WERI-Rb-1 (cell line): ENCODE measurements around the gene MAGI1.

Experiments
- DNase-seq: peaks from one replicate; pipeline ENCODE4 v3.0.0-alpha.2; 2020
- H3K27ac ChIP-seq: fragments of 250-450 bp; sonication (Bioruptor Pico); 2 replicates; pipeline ENCODE4 v1.5.1; 2020; ENCODE audit warnings: mild to moderate bottlenecking, moderate library complexity
- H3K27me3 ChIP-seq: fragments of 250-450 bp; sonication (Bioruptor Pico); 2 replicates; pipeline ENCODE4 v1.5.1; 2021; ENCODE audit warnings: mild to moderate bottlenecking, low read depth, moderate library complexity; ENCODE audit not compliant: insufficient read depth, severe bottlenecking
- H3K36me3 ChIP-seq: fragments of 250-450 bp; sonication (Bioruptor Pico); 2 replicates; pipeline ENCODE4 v1.5.1; 2020; ENCODE audit warnings: mild to moderate bottlenecking, moderate library complexity
- H3K4me3 ChIP-seq: 2 replicates; pipeline ENCODE4 v1.5.1; 2011; ENCODE audit warnings: low read depth, mild to moderate bottlenecking, control low read depth, low read length
- H3K9me3 ChIP-seq: fragments of 250-450 bp; sonication (Bioruptor Pico); 2 replicates; pipeline ENCODE4 v1.5.1; 2021; ENCODE audit warnings: mild to moderate bottlenecking, moderate library complexity; ENCODE audit not compliant: severe bottlenecking
- CTCF ChIP-seq: IDR thresholded peaks from 2 replicates; pipeline ENCODE4 v1.5.1; 2011; ENCODE audit warnings: low read depth, mild to moderate bottlenecking, control low read depth, inconsistent platforms, low read length

MAGI1 gene

GRCh38 chr3:65828706-65829105 lies 210.0 kb downstream of the MAGI1 start:
- no peaks in the 10 kb centered on the region for H3K36me3 ChIP-seq
- no peak for DNase-seq
- H3K27me3 ChIP-seq = no peaks in the 10 kb centered on the region
- TF ChIP-seq CTCF = no peak
- no peak overlapping the region for H3K4me3 ChIP-seq
- H3K27ac ChIP-seq = no peak overlapping the region
- no peaks in the 10 kb centered on the region for H3K9me3 ChIP-seq

GRCh38 chr3:65827076-65827475 lies 211.6 kb downstream of the MAGI1 start:
- Histone ChIP-seq H3K9me3 (peaks cover 3% of the 10 kb centered on the region), H3K4me3 (no peak overlapping the region), H3K27ac (no peak overlapping the region), H3K27me3 (no peaks in the 10 kb centered on the region), H3K36me3 (no peaks in the 10 kb centered on the region)
- no peak for DNase-seq
- no peak for TF ChIP-seq CTCF

GRCh38 chr3:65824166-65824565 lies 214.6 kb downstream of the MAGI1 start:
- no peak for TF ChIP-seq CTCF
- Histone ChIP-seq H3K4me3 (no peak overlapping the region), H3K9me3 (peaks cover 3% of the 10 kb centered on the region), H3K27ac (no peak overlapping the region), H3K27me3 (no peaks in the 10 kb centered on the region), H3K36me3 (no peaks in the 10 kb centered on the region)
- DNase-seq = no peak

GRCh38 chr3:65820600-65820999 lies 218.1 kb downstream of the MAGI1 start:
- H3K4me3 ChIP-seq = no peak overlapping the region
- no peaks in the 10 kb centered on the region for H3K36me3 ChIP-seq
- no peak overlapping the region for H3K27ac ChIP-seq
- no peak for TF ChIP-seq CTCF
- peaks cover 3% of the 10 kb centered on the region for H3K9me3 ChIP-seq
- DNase-seq = no peak
- H3K27me3 ChIP-seq = no peaks in the 10 kb centered on the region

GRCh38 chr3:65819896-65820295 lies 218.8 kb downstream of the MAGI1 start:
- no peaks in the 10 kb centered on the region for H3K36me3 ChIP-seq
- H3K4me3 ChIP-seq = no peak overlapping the region
- no peak for TF ChIP-seq CTCF
- no peak for DNase-seq
- no peaks in the 10 kb centered on the region for H3K27me3 ChIP-seq
- H3K9me3 ChIP-seq = peaks cover 3% of the 10 kb centered on the region
- no peak overlapping the region for H3K27ac ChIP-seq

- TF ChIP-seq CTCF = no peak
Observed at GRCh38 chr3:65817553-65818126, 221.1 kb downstream of the MAGI1 start.

More at GRCh38 chr3:65817553-65818126, 221.1 kb downstream of the MAGI1 start:
- no peak overlapping the region for H3K27ac ChIP-seq
- no peak for DNase-seq
- H3K4me3 ChIP-seq = no peak overlapping the region
- H3K9me3 ChIP-seq = peaks cover 3% of the 10 kb centered on the region
- no peaks in the 10 kb centered on the region for H3K27me3 ChIP-seq
- H3K36me3 ChIP-seq = no peaks in the 10 kb centered on the region
